Panc1 (cell line): ENCODE measurements around the gene MTERF4. TPM values are rescaled to one million over a fixed set of nuclear protein-coding genes. Genes with fewer than 3 reads are reported as not detected.
"Not testable (repeated sequence)": the region's sequence is repeated elsewhere in the genome, so short reads cannot be mapped to it uniquely, and the experiment has no call there.

Experiments
- ATAC-seq: fragments of 200-7000 bp; cut with Tn5 transposase; 2 replicates; pipeline ENCODE4 v1.9.1; 2020; ENCODE audit warnings: mild to moderate bottlenecking, moderate library complexity
- BruUV-seq: library from RNA; stranded (reverse); fragments of 400-500 nt; replicated peaks from 2 replicates; lab custom pipeline; 2021; lab: Mats Ljungman, UMichigan
- CTCF ChIA-PET: fragments of 300-600 bp; sonication (Branson Sonifier 250); formaldehyde crosslinking; loops from one replicate; lab custom pipeline; 2022; ENCODE audit warnings: antibody characterized with exemption; lab: Charles Lee
- POLR2A ChIA-PET: fragments of 300-600 bp; sonication (Branson Sonifier 250); formaldehyde crosslinking; loops from one replicate; lab custom pipeline; 2022; ENCODE audit warnings: antibody characterized with exemption; lab: Charles Lee
- DNase-seq: peaks from one replicate; pipeline ENCODE4 v3.0.0-alpha.2; 2010; ENCODE audit warnings: low read depth, low spot score
- H3K27ac ChIP-seq: 2 replicates; pipeline ENCODE4 v1.5.1; 2011; ENCODE audit warnings: mild to moderate bottlenecking, low read length, inconsistent platforms
- H3K27me3 ChIP-seq: fragments of 200-500 bp; sonication (Bioruptor generic); 2 replicates; pipeline ENCODE4 v1.6.0; 2014; ENCODE audit warnings: low read length, inconsistent platforms; ENCODE audit not compliant: control insufficient read depth, insufficient read depth
- H3K36me3 ChIP-seq: fragments of 200-500 bp; sonication (Bioruptor generic); 2 replicates; pipeline ENCODE4 v1.5.1; 2014; ENCODE audit warnings: inconsistent platforms, mild to moderate bottlenecking, low read length, moderate library complexity; ENCODE audit not compliant: control insufficient read depth, insufficient read depth
- H3K4me1 ChIP-seq: 2 replicates; pipeline ENCODE4 v1.5.1; 2011; ENCODE audit warnings: inconsistent platforms, mild to moderate bottlenecking, low read length, moderate library complexity; ENCODE audit not compliant: control insufficient read depth, insufficient read depth
- H3K4me3 ChIP-seq, 2 experiments: 2 replicates each; pipeline ENCODE4 v1.5.1; 2011 to 2012; ENCODE audit warnings: low read depth in 2 of 2, low read length in 2 of 2, mild to moderate bottlenecking in 2 of 2, inconsistent platforms in 1 of 2, moderate library complexity in 1 of 2
- H3K9me3 ChIP-seq: fragments of 200-500 bp; sonication (Bioruptor generic); 2 replicates; pipeline ENCODE4 v1.5.1; 2014; ENCODE audit warnings: low read depth, mild to moderate bottlenecking, inconsistent platforms, low read length, moderate library complexity; ENCODE audit not compliant: control insufficient read depth, insufficient read depth
- CTCF ChIP-seq: fragments of 450-650 bp; IDR thresholded peaks from 2 replicates; pipeline ENCODE4 v1.5.1; 2017; ENCODE audit warnings: mild to moderate bottlenecking
- POLR2AphosphoS5 ChIP-seq: IDR thresholded peaks from 2 replicates; pipeline ENCODE4 v1.6.1; 2012; ENCODE audit warnings: mild to moderate bottlenecking, low read depth, low read length, moderate library complexity
- REST ChIP-seq, 2 experiments: IDR thresholded peaks; 2 replicates each; pipeline ENCODE4 v1.6.1; 2011 to 2012; ENCODE audit warnings: low read depth in 2 of 2, control low read depth in 1 of 2, low read length in 1 of 2, mild to moderate bottlenecking in 1 of 2, moderate library complexity in 1 of 2; ENCODE audit not compliant: insufficient read depth in 1 of 2
- SIN3A ChIP-seq: IDR thresholded peaks from 2 replicates; pipeline ENCODE4 v1.6.1; 2012; ENCODE audit warnings: low read depth, mild to moderate bottlenecking, low read length, moderate library complexity, borderline replicate concordance; ENCODE audit not compliant: insufficient read depth
- TCF7L2 ChIP-seq: IDR thresholded peaks from 2 replicates; pipeline ENCODE4 v1.6.1; 2011; ENCODE audit warnings: mild to moderate bottlenecking, low read depth, low read length, inconsistent platforms
- in situ Hi-C: cut with HindIII; loops from 2 replicates; pipeline ENCODE4 v1.10.0; 2016; ENCODE audit warnings: low sequenced_read_pairs, low pct_unique_long_range_greater_than_20kb
- intact Hi-C: fragments of 100-400 bp; cut with micrococcal nuclease; formaldehyde crosslinking; loops from one replicate; pipeline ENCODE4 v1.10.0; 2022; ENCODE audit not compliant: unreplicated experiment
- total RNA-seq: library from RNA; stranded (reverse); gene quantifications from one replicate; pipeline ENCODE4 v1.2.1, GENCODE V29; 2021; ENCODE audit not compliant: unreplicated experiment

Gene MTERF4
- total RNA-seq, 1 experiment from 2014 or later, result 28.9 TPM

GRCh38 chr2:241094924-241095420 lies 7.1 kb downstream of the MTERF4 start:
- in situ Hi-C loops, result no loop called here
- no peak for DNase-seq
- Histone ChIP-seq H3K27ac (no peak overlapping the region), H3K4me3 (no peak overlapping the region), H3K27me3 (no peaks in the 10 kb centered on the region), H3K4me1 (no peaks in the 10 kb centered on the region), H3K9me3 (no peaks in the 10 kb centered on the region), H3K36me3 (peaks cover 20% of the 10 kb centered on the region)
- ATAC-seq, result no peak
- no peak for TF ChIP-seq CTCF
- TF ChIP-seq POLR2AphosphoS5, result no peak
- no peak for TF ChIP-seq REST (IDR thresholded peaks at IDR 0.05; ENCODE audit: insufficient read depth in 1 of 2, low read depth in 2 of 2, low read length in 1 of 2)
- no peak for TF ChIP-seq SIN3A
- BruUV-seq, result no TSS peak
- POLR2A ChIA-PET, result no interaction called here
- CTCF ChIA-PET, result interaction anchor here (0.6 kb wide), 1 partner anchor 16 kb away, joined by 3 read pairs; no protein-coding TSS in a partner anchor
- intact Hi-C loops, result no loop called here

- ATAC-seq, result no peak
- TF ChIP-seq TCF7L2 (no peak), POLR2AphosphoS5 (no peak), CTCF (no peak), REST (IDR thresholded peaks at IDR 0.05; ENCODE audit: insufficient read depth in 1 of 2, low read depth in 2 of 2, low read length in 1 of 2) (no peak), SIN3A (no peak)
- Histone ChIP-seq H3K4me3 (no peak overlapping the region), H3K36me3 (peaks cover 22% of the 10 kb centered on the region), H3K9me3 (no peaks in the 10 kb centered on the region), H3K27ac (no peak overlapping the region), H3K27me3 (no peaks in the 10 kb centered on the region), H3K4me1 (no peaks in the 10 kb centered on the region)
- intact Hi-C loops, result no loop called here
- DNase-seq, result no peak
- CTCF ChIA-PET, result no interaction called here
- POLR2A ChIA-PET, result no interaction called here
- in situ Hi-C loops, result no loop called here
- BruUV-seq, result no TSS peak
Measured at GRCh38 chr2:241094172-241094571, 7.9 kb downstream of the MTERF4 start.

GRCh38 chr2:241093133-241093781 lies 8.8 kb downstream of the MTERF4 start:
- H3K36me3 ChIP-seq, result peaks cover 30% of the 10 kb centered on the region
- intact Hi-C loops, H3K4me1 ChIP-seq, H3K27me3 ChIP-seq, POLR2A ChIA-PET, BruUV-seq, ATAC-seq, in situ Hi-C loops, CTCF ChIA-PET, H3K4me3 ChIP-seq, DNase-seq, H3K27ac ChIP-seq, H3K9me3 ChIP-seq: not testable (repeated sequence)
